H54 (cell line): ENCODE data around the gene USP12.
"Not testable (repeated sequence)": the region's sequence is repeated elsewhere in the genome, so short reads cannot be mapped to it uniquely, and the experiment has no call there.

Experiments
- DNase-seq: peaks from one replicate; pipeline ENCODE4 v3.0.0; 2011; ENCODE audit warnings: low spot score, mixed read lengths; ENCODE audit not compliant: insufficient read length
- FAIRE-seq: peaks from 3 replicates; lab custom pipeline; 2011; peaks lifted over from hg19 to GRCh38; lab: Jason Lieb, UNC
- POLR2A ChIP-seq: IDR thresholded peaks from 2 replicates; pipeline ENCODE4 v1.6.1; 2011; ENCODE audit warnings: low read depth, mild to moderate bottlenecking, low read length

USP12 gene

GRCh38 chr13:27077451-27077850, 94.2 kb downstream of the USP12 start:
- FAIRE-seq: no peak
- TF ChIP-seq POLR2A: no peak
- no peak for DNase-seq

- no peak for TF ChIP-seq POLR2A
- DNase-seq (no peak), FAIRE-seq (no peak)
Observed at GRCh38 chr13:27076421-27076820, 95.2 kb downstream of the USP12 start.

DNA sequence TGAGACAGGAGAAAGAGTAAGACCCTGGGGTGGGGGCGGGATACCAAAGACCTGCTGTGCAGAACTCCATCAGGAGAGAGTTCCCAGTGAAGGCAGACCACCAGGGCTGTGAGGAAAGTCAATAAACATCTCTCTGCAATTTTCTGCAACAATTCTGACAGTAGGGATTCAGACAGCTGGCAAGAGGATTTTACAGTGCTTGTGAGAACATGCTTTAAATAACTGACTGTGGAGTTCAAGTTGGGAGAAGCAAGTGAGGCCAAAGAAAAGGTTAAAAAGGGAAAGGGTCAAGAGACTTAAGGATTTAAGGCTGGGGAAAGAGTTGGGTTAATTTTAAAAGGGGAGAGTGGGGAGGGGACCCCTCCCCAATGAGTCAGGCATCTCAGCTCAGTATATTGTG, 98.4 kb downstream of the USP12 start:
- DNase-seq (no peak), FAIRE-seq (no peak)
- TF ChIP-seq POLR2A: no peak

DNA sequence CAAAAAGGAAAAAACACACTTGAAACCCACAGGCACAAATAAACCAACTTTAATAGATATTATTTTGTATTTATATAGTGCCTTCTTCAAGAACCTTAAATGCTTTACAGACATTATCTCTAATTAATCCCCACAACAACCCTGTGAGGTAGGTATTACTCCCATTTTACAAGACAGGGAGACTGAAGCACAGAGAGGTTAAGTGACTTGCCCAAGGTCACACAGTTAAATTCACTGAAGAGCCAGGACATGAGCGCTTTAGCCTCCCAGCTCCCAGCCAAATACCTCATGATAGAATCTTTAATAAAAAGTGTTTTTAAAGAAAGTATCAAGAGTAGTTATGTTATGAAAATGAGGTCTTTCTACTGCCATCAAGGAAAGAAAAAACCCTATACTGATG, 105.5 kb downstream of the USP12 start:
- FAIRE-seq, DNase-seq: not testable (repeated sequence)

DNA sequence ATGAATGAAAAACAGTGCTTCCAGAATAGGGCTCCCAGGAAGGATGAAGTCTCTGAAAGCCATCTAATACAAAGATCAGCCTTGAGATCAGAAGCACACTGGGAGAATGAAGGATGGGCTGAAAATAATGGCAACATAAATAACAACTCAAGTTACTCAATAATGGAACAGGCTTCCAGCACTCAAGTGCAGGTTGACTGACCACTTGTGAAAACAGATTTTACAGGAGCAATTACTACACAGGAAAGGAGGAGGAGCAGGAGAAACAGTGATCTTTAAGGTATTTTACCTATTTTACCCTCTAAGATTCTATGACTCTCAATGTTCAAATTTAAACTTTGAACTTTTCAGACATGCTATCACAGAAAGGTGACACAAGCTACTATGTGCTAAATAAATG, 106.0 kb downstream of the USP12 start:
- FAIRE-seq (no peak), DNase-seq (no peak)
- TF ChIP-seq POLR2A: no peak

DNA sequence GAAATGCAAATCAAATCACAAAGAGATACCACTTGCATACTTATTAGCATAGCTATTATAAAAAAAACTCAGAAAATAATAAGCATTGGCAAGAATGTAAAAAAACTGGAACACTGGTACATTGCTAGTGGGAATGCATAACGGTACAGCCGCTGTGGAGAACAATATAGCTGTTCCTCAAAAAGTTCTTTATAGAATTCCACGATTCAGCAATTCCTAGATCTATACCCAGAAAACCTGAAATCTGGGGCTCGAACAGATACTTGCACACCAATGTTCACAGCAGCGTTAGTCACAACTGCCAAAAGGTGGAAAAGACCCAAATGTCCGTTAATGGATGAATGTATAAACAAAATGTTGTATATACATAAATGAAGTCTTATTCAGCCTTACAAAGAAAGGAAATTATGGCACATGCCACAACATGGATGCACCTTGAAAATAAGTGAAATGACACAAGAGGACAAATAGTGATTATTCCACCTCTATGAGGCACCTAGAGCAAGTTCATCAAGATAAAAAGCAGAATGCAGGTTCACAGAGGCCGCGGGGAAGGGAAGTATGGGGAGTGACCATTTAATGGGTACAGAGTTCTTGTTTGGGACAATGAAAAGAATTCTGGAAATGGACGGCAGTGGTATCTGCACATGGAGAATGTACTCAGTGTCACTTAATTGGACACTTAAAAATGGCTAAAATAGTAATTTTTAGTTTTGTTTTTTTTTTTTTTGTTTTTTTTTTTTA, 107.2 kb downstream of the USP12 start:
- FAIRE-seq (no peak), DNase-seq (no peak)
- no peak for TF ChIP-seq POLR2A

- TF ChIP-seq POLR2A: no peak
- FAIRE-seq (no peak), DNase-seq (no peak)
Observed at GRCh38 chr13:27057817-27058216, 113.8 kb downstream of the USP12 start.

- no peak for TF ChIP-seq POLR2A
- FAIRE-seq: no peak
- no peak for DNase-seq
Observed at GRCh38 chr13:27055526-27055925, 116.1 kb downstream of the USP12 start.

GRCh38 chr13:27054760-27055159, 116.9 kb downstream of the USP12 start:
- no peak for TF ChIP-seq POLR2A
- DNase-seq (no peak), FAIRE-seq (no peak)

- FAIRE-seq (peak; percentile 67), DNase-seq (peak; percentile 57)
- no peak for TF ChIP-seq POLR2A
Observed at GRCh38 chr13:27053902-27054595, 117.6 kb downstream of the USP12 start.

DNA sequence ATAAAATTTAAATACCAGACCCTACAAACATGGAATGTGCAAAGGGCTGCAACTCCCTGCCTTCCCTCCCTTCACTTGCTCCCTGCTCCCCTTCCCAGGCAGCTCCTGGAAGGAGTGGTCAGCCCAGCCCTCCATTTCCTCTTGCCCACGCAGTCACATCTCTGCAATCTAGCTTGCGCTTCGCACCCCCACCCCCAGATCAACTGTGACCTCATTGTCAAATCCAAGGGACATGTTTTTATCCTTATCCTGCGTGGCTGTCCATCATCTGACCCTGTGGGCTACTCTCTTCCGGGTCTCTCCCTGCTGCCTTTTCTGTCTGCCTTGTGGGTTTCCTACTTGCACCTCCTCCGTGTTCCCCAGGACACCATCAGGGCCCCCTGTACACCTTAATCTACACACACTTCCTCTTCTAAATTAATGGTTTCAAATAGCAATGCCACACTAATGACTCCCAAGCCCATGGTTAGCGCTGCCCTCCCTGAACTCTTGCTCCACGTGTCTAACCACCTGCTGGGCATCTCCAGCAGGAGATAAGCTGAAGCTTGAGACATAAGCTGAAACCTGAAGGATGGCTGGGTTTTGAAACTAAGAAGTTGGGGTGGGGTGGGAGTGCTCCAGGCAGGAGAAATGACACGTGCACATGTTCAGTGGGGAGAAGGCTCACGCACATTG, 118.3 kb downstream of the USP12 start:
- no peak for DNase-seq
- no peak for FAIRE-seq
- no peak for TF ChIP-seq POLR2A

DNA sequence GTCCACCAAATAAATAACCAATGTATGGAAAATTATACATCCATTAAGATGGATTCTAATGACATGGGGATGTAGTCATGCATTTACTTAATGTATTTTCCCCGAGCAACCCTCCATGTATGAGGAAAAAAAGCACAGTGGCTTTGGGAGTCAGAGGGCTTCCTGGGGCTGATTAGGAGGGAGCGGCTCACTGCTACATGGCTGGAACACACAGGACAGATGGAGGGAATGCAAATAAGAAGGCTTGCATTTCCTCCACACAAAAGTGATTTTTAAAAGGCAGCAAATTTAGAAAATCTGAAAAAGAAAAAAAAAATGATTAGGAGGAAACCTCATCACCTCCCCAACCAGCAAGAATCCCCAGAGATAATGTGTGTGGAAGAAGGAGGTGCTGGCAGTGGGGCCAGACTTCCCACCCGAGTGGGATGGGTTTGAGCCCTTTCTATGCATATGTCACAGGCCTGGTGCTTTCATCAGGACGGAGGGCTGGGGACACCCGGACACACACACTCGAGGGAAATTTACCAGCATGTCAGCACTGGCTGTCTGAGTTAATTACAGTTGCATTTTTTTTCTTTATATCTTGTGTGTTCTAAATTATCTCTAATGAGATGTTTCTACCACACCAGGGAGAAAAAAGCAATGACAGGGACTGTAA, 118.9 kb downstream of the USP12 start:
- FAIRE-seq: no peak
- no peak for DNase-seq
- TF ChIP-seq POLR2A: no peak

GRCh38 chr13:27047081-27047480, 124.5 kb downstream of the USP12 start:
- TF ChIP-seq POLR2A: no peak
- DNase-seq (no peak), FAIRE-seq (no peak)
